ENCODE measurements around the gene DRG2.
A peak's percentile ranks its signal among the peaks of the same experiment; 100 is the strongest.

DRG2 gene

GRCh38 chr17:18076936-18077335 is 10.8 kb upstream of the DRG2 start:
- DNase-seq (ENCODE audit: low read depth, low spot score): no peak

GRCh38 chr17:18079543-18079942 is 8.2 kb upstream of the DRG2 start:
- no peak for DNase-seq (ENCODE audit: low read depth, low spot score)

- DNase-seq (ENCODE audit: low read depth, low spot score): no peak
Observed at GRCh38 chr17:18084256-18084655, 3.5 kb upstream of the DRG2 start.

GRCh38 chr17:18089613-18090012 is 1.9 kb downstream of the DRG2 start:
- no peak for DNase-seq (ENCODE audit: low read depth, low spot score)

- peak; percentile 17 for DNase-seq (ENCODE audit: low read depth, low spot score)
Observed at GRCh38 chr17:18093616-18094408, 6.1 kb downstream of the DRG2 start.

- no peak for DNase-seq (ENCODE audit: low read depth, low spot score)
Observed at GRCh38 chr17:18094409-18094807, 6.7 kb downstream of the DRG2 start.

GRCh38 chr17:18099516-18099915 is 11.8 kb downstream of the DRG2 start:
- no peak for DNase-seq (ENCODE audit: low read depth, low spot score)

GRCh38 chr17:18100616-18101015 is 12.9 kb downstream of the DRG2 start:
- no peak for DNase-seq (ENCODE audit: low read depth, low spot score)

- DNase-seq (ENCODE audit: low read depth, low spot score): no peak
Observed at GRCh38 chr17:18101828-18102227, 14.1 kb downstream of the DRG2 start.

GRCh38 chr17:18102640-18103039 is 14.9 kb downstream of the DRG2 start:
- no peak for DNase-seq (ENCODE audit: low read depth, low spot score)

GRCh38 chr17:18105027-18105426 is 17.3 kb downstream of the DRG2 start:
- no peak for DNase-seq (ENCODE audit: low read depth, low spot score)

- no peak for DNase-seq (ENCODE audit: low read depth, low spot score)
Observed at GRCh38 chr17:18105595-18105994, 17.8 kb downstream of the DRG2 start.

- DNase-seq (ENCODE audit: low read depth, low spot score): no peak
Observed at GRCh38 chr17:18106211-18106610, 18.5 kb downstream of the DRG2 start.

- DNase-seq (ENCODE audit: low read depth, low spot score): no peak
Observed at GRCh38 chr17:18107061-18107790, 19.5 kb downstream of the DRG2 start.

GRCh38 chr17:18107971-18108370 is 20.2 kb downstream of the DRG2 start:
- DNase-seq (ENCODE audit: low read depth, low spot score): no peak

- no peak for DNase-seq (ENCODE audit: low read depth, low spot score)
Observed at GRCh38 chr17:18108401-18109312, 20.9 kb downstream of the DRG2 start, which contains the start of gene MYO15A. Gene MYO15A, plus strand, starts transcription at chr17:18108756. Its CDS starts 10,045 bp downstream, at chr17:18118801.

GRCh38 chr17:18109935-18110485 is 22.3 kb downstream of the DRG2 start:
- no peak for DNase-seq (ENCODE audit: low read depth, low spot score)

GRCh38 chr17:18110636-18111145 is 22.9 kb downstream of the DRG2 start:
- DNase-seq (ENCODE audit: low read depth, low spot score): no peak

- no peak for DNase-seq (ENCODE audit: low read depth, low spot score)
Observed at GRCh38 chr17:18111330-18111971, 23.7 kb downstream of the DRG2 start.

GRCh38 chr17:18115517-18115916 is 27.8 kb downstream of the DRG2 start:
- DNase-seq (ENCODE audit: low read depth, low spot score): no peak

GRCh38 chr17:18116078-18116477 is 28.3 kb downstream of the DRG2 start:
- no peak for DNase-seq (ENCODE audit: low read depth, low spot score)
